Prostate gland (tissue), 2 donors: ENCODE measurements around the gene RPS24. TPM values are rescaled to one million over a fixed set of nuclear protein-coding genes. Genes with fewer than 3 reads are reported as not detected.

ENCODE experiments used
- DNase-seq: peaks from one replicate; pipeline ENCODE4 v3.0.0-alpha.2; 2019; ENCODE audit warnings: low spot score
- H3K27ac ChIP-seq, 2 donors: fragments of 200-600 bp; sonication (generic); 2 replicates each; pipeline ENCODE4 v1.5.1; 2017 to 2019
- H3K27me3 ChIP-seq: fragments of 200-600 bp; sonication (generic); replicated peaks from 2 replicates; pipeline ENCODE4 v1.5.1; 2019; ENCODE audit not compliant: insufficient read depth
- H3K36me3 ChIP-seq, 2 donors: fragments of 200-600 bp; sonication (generic); 1 replicate in 1 of 2; 2 replicates in 1 of 2; pipeline versions ENCODE4 v1.5.1 to v1.8.1; 2017 to 2019
- H3K4me1 ChIP-seq: fragments of 200-600 bp; sonication (generic); replicated peaks from 2 replicates; pipeline ENCODE4 v1.5.1; 2019
- H3K4me3 ChIP-seq, 2 donors: fragments of 200-600 bp; sonication (generic); 2 replicates each; pipeline ENCODE4 v1.5.1; 2017 to 2019
- H3K9me3 ChIP-seq: fragments of 200-600 bp; sonication (generic); 2 replicates; pipeline ENCODE4 v1.5.1; 2017
- POLR2A ChIP-seq: fragments of 450-650 bp; IDR thresholded peaks from one replicate; pipeline ENCODE4 v1.6.1; 2016; ENCODE audit warnings: antibody characterized with exemption, mild to moderate bottlenecking
- POLR2AphosphoS5 ChIP-seq: sonication (generic); formaldehyde crosslinking; IDR thresholded peaks from one replicate; pipeline ENCODE4 v1.6.1; 2017; ENCODE audit warnings: antibody characterized with exemption
- WGBS: methylation state at CpG from one replicate; pipeline ENCODE4 v1.1.5; 2018; 5-methylcytosine and 5-hydroxymethylcytosine counted together
- intact Hi-C: fragments of 100-400 bp; cut with DNase I; formaldehyde crosslinking; loops from one replicate; pipeline ENCODE4 v1.14.2; 2022
- total RNA-seq, 2 donors: library from RNA; depleted of rRNA; stranded (reverse); fragments of >200 nt; gene quantifications; one replicate each; pipeline ENCODE4 v1.1.0, GENCODE V29; 2016
- TF ChIP-seq, protein P1 (sequence below), 4 experiments: fragments of 200-600 bp in 2 of 4; fragments of 450-650 bp in 2 of 4; sonication (generic) in 2 of 4; IDR thresholded peaks; 1 replicate in 3 of 4; 2 replicates in 1 of 4; pipeline ENCODE4 v1.5.1; 2016 to 2019; ENCODE audit warnings: antibody characterized with exemption in 4 of 4, mild to moderate bottlenecking in 2 of 4, moderate library complexity in 2 of 4

The RPS24 gene
- total RNA-seq, 2 donors from 2014 or later, result 1,826 to 2,580 TPM

DNA sequence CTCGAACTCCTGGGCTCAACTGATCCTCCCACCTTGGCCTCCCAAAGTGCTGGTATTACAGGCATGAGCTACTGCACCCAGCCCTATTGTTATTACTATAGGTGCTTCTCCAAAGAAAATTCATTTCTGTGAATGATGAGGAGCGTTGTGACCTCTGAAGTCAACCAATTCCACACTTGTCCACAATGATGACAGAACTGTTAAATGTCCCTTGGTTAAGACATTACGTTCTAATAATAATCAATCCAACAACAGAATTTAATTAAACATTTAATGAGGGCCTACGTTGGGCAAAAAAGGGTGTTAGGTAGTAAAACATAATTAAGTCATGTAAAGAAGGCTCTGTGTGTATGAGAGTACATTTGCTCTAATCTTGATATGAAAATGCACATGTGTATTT, 22.6 kb upstream of the RPS24 start:
- TF ChIP-seq POLR2A (no peak), POLR2AphosphoS5 (no peak)
- TF ChIP-seq, protein P1, sequence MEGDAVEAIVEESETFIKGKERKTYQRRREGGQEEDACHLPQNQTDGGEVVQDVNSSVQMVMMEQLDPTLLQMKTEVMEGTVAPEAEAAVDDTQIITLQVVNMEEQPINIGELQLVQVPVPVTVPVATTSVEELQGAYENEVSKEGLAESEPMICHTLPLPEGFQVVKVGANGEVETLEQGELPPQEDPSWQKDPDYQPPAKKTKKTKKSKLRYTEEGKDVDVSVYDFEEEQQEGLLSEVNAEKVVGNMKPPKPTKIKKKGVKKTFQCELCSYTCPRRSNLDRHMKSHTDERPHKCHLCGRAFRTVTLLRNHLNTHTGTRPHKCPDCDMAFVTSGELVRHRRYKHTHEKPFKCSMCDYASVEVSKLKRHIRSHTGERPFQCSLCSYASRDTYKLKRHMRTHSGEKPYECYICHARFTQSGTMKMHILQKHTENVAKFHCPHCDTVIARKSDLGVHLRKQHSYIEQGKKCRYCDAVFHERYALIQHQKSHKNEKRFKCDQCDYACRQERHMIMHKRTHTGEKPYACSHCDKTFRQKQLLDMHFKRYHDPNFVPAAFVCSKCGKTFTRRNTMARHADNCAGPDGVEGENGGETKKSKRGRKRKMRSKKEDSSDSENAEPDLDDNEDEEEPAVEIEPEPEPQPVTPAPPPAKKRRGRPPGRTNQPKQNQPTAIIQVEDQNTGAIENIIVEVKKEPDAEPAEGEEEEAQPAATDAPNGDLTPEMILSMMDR (IDR thresholded peaks at IDR 0.05), result no peak
- Histone ChIP-seq H3K27me3 (no peaks in the 10 kb centered on the region), H3K27ac (peak overlapping the region; percentile 78 to 87), H3K4me1 (peaks cover 4% of the 10 kb centered on the region), H3K9me3 (no peaks in the 10 kb centered on the region), H3K36me3 (no peaks in the 10 kb centered on the region), H3K4me3 (no peak overlapping the region)
- DNase-seq, result no peak
- intact Hi-C loops, result no loop called here
- 80% methylated on average over 4 of the region's 4 CpGs for WGBS

DNA sequence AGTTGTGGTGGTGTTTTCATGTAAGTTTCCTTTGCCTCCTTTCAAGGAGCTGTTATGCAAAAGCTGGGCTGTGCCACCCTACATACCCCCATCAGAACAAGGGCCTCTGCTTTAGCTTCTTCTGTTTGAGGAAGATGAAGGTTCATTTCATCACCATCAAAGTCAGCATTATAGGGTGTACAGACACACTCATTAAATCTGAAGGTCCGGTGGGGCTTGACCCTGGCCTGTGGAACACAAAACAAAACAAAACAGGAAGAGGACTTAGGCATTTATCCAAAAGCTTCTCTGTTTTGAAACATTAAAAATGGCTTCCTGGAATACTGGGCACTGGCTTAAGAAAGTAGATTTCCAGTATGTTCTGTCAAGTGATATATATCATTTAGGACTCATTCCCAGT, 20.1 kb upstream of the RPS24 start:
- Histone ChIP-seq H3K4me1 (peaks cover 4% of the 10 kb centered on the region), H3K36me3 (peaks cover 0 to 7% of the 10 kb centered on the region in 2 donors), H3K27me3 (no peaks in the 10 kb centered on the region), H3K9me3 (no peaks in the 10 kb centered on the region), H3K27ac (peak overlapping the region; percentile 19 to 87), H3K4me3 (no peak overlapping the region)
- TF ChIP-seq POLR2AphosphoS5 (no peak), POLR2A (no peak)
- TF ChIP-seq, protein P1 (IDR thresholded peaks at IDR 0.05), result no peak
- intact Hi-C loops, result no loop called here
- WGBS, result 71% methylated on average over 1 of the region's 1 CpG
- DNase-seq, result no peak

DNA sequence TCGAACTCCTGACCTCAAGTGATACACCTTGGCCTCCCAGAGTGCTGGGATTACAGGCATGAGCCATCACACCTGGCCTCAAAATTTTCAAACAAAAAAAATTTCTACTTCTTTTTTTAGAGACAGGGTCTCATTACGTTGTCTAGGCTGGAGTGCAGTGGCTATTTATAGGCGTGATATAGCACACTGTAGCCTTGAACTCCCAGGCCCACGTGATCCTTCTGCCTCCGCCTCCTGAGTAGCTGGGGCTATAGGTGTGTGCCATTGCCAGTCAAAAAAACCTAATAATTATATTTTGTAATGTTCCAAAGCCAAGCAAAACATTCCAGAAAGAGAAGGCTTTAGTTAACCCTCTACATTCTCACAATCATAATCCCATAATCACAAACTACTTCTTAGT, 18.1 kb upstream of the RPS24 start:
- no peak for DNase-seq
- Histone ChIP-seq H3K27ac (no peak overlapping the region), H3K9me3 (no peaks in the 10 kb centered on the region), H3K4me1 (no peaks in the 10 kb centered on the region), H3K27me3 (no peaks in the 10 kb centered on the region), H3K36me3 (peaks cover 7 to 10% of the 10 kb centered on the region in 2 donors), H3K4me3 (no peak overlapping the region)
- intact Hi-C loops, result no loop called here
- TF ChIP-seq POLR2AphosphoS5 (no peak), POLR2A (no peak)
- TF ChIP-seq, protein P1 (IDR thresholded peaks at IDR 0.05), result no peak
- 85% methylated on average over 5 of the region's 5 CpGs for WGBS

DNA sequence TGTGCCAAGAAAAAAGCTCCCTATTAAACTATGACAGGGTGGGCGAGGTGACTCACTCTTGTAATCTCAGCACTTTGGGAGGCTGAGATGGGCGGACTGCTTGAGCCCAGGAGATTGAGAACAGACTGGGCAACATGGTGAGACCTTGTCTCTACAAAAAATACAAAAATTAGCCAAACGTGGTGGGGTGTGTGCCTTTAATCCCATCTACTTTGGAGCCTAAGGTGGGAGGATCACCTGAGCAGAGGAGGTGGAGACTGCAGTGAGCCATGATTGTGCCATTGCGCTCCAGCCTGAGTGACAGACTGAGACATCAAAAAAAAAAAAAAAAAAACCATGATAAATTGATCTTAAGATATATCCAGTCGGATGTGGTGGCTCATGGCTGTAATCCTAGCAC, 15.8 kb upstream of the RPS24 start:
- no peaks in the 10 kb centered on the region for H3K27me3 ChIP-seq
- no peak overlapping the region for H3K4me3 ChIP-seq
- H3K9me3 ChIP-seq, result no peaks in the 10 kb centered on the region
- H3K36me3 ChIP-seq, result peaks cover 8 to 12% of the 10 kb centered on the region in 2 donors
- H3K4me1 ChIP-seq, result no peaks in the 10 kb centered on the region
- DNase-seq, result no peak
- WGBS, result 82% methylated on average over 5 of the region's 5 CpGs
- no peak overlapping the region for H3K27ac ChIP-seq
- TF ChIP-seq POLR2A (no peak), POLR2AphosphoS5 (no peak)
- TF ChIP-seq, protein P1 (IDR thresholded peaks at IDR 0.05), result no peak
- intact Hi-C loops, result no loop called here

DNA sequence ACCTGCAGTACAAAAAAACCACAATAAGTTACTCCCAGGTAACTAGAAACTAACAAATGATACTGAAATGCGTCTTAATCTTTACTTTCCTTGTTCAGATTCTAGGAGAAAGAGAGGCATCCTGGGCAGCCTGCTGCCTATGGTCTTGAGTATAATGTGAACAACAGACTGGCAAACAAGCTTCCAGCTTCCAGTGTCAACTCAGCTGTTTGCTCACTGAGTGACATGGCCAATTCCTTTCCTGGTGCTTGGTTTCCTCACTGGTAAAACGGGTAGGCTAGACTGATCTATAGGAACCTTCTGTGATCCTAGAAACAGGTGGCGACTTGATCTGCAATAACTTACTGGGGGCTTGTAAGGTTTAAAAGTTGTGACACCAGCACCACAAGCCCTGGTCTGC, 14.4 kb upstream of the RPS24 start:
- TF ChIP-seq POLR2AphosphoS5 (peak; percentile 46), POLR2A (no peak)
- TF ChIP-seq, protein P1 (IDR thresholded peaks at IDR 0.05), result no peak
- 83% methylated on average over 3 of the region's 3 CpGs for WGBS
- Histone ChIP-seq H3K4me3 (no peak overlapping the region), H3K4me1 (no peaks in the 10 kb centered on the region), H3K36me3 (peaks cover 12 to 15% of the 10 kb centered on the region in 2 donors), H3K27me3 (no peaks in the 10 kb centered on the region), H3K9me3 (no peaks in the 10 kb centered on the region), H3K27ac (peak overlapping the region; percentile 41 to 47)
- intact Hi-C loops, result no loop called here
- DNase-seq, result no peak
